Endometrium (tissue), 2 donors: ENCODE results near the gene PAFAH1B1.
"Not testable (repeated sequence)": the region's sequence is repeated elsewhere in the genome, so short reads cannot be mapped to it uniquely, and the experiment has no call there.

Source experiments
- FAIRE-seq: peaks from 2 replicates; lab custom pipeline; 2012; peaks lifted over from hg19 to GRCh38; lab: Jason Lieb, UNC
- donor health status: control.
- donor health status: control.

The PAFAH1B1 gene

DNA sequence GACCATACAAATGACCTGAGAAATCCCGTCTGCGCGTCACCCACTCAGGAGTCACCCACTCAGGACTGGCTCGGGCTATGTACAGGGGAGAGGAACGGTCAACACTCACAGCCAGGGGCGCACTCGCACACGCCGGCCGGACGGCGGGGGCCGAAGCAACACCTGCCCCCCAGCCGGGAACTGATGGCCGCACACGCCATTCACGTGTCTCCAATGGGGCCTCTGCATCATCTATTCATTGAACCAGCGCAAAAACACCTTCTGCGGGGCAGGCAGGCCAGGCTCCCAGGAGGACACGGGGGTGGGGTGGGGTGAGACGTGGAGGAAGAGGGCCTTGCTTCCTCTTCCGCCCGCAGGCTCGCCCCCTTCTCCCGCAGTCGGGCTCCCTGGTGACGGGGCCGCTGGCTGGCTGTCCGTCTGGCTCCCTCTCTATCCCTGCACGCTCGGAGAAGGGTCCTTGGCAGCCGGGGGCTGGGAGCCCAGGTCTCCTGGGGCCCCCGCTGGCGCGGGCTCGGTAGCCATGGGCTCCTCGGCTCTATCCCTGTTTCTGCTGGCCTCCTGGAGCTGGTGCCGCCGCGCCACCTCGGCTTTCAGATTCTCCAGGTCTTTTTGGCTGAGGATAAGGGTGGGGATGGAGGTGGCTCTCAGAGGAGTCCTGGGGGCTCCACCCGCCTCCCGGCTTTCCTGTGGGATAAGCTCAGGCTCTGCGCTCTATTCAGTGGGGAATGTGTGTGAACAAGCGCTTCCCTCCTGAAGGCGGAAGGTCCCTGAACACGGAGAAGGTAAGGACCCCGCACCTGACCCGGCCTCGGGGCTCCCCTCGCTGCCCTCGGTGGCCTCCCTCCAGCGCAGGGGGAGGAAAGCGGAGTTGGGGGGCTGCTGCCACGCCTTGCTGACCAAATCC is 97.0 kb downstream of the PAFAH1B1 start:
- FAIRE-seq = no peak

DNA sequence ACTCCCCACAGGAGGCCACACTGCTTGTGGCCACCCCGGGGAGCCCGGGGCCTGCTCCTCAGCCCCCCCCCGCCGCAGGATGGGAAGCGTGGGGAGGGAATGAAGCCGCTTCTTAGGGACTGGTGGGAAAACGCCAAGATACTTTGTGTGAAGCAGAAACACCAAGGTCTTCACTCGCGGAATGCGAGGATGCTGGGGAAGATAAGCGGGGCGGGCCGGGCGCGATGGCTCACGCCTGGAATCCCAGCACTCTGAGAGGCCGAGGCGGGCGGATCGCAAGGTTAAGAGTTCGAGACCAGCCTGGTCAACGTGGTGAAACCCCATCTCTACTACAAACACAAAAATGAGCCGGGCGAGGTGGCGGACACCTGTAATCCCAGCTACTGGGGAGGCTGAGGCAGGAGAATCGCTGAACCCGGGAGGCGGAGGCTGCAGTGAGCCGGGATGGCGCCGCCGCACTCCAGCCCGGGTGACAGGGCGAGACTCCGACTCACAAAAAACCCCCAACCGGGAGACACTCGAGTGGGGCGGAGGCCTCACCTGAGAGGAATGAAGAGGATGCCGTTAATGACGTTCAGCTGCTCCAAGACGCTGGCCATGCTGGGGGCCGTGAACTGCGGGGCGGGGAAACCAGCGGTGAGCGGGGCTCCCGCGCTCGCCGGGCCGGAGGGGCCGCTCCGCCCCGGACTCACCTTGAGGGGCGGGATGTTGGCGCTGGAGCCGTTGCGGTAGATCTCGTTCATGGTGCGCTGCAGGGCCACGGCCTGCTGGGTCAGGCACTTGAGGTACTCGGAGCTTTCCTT is 97.8 kb downstream of the PAFAH1B1 start:
- no peak for FAIRE-seq

DNA sequence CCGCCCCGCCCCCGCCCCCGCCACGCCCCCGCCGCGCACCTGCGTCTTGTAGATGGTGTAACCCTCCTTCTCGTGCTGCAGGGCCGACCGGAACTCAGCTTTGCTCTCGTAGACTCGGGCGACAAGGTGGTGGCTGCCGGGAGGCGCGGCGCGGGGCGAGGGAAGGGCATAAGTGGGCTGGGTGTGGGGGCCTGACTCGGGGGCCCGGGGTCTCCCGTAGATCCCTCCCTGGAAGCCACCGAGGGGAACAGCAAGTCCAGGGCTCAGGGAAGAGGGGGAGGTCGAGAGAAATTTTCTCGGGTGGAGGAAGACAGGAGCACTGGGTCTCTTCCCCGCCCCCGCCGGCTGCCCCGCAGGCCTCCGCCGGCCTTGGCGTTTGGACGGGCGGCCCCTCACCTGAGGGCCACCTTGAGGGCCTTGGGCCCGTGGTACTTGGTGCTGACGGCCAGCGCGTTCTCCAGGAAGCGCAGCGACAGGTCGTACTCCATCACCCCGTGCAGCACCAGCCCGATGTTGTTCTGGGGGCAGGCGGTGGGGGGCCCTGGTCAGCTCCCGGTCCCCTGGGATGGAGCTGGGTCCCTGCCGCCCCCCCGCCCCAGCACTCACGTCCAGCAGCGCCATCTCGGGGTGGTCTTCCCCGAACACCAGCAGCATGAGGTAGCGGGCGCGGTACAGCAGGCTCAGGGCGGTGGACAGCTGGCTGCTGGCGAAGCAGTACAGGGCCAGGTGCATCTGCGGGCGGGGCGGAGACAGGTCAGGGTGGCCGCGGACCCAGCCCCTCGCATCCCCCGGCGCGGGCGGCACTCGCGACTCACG is 98.7 kb downstream of the PAFAH1B1 start:
- FAIRE-seq = no peak

DNA sequence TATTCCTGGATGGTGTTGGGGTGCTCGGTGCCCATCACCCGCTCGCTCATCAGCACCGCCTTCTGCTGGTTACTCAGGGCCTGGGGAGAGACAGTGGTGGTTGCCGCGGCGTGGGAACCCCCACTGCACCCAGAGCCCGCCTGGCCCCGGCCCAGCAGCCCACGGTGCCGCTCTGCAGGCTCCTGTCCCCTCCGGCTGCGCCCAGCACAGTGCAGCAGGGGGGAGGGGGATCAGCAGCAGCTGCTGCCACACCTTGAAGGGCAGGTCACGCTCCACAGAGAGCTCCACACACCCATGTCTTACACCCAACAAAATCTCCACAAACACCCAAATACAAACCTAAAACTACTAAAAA is 99.3 kb downstream of the PAFAH1B1 start:
- no peak for FAIRE-seq

DNA sequence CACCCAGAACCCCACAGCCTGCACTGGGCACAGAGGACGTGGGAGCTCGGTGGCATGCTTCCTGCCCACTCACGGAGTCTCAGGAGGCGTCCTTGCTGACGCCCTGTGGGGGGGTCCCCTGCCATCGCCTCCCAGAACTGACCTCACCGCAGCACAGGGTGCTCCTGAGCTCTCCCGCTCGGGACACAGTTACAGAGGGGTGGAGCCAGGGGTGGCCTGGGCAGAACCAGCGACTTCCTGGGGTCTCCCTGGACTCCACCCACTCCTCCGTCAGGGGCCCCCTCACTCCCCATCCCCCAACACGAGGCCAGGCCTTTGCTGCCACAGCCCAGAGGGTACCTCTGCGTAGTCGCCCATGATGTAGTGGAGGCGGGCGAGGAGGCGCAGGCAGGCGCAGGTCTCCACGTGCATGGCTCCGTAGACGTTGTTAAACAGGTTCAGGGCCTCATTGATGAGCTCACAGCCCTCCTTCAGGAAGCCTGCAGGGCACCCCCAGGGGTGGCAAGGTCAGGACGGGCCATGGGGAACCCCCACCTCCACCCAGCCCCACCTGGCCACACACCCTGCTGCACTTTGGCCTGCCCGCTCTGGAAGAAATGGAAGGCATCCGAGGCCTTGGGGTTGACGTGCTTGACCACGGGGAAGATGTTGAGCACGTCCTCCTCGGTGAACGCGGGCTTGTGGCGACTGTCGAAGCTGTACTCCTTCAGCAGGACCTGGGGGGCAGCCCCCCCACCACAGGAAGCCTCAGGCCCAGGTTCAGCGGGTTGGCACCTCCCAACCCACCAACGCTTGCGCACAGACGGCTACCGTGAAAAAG is 100.3 kb downstream of the PAFAH1B1 start:
- FAIRE-seq = no peak

DNA sequence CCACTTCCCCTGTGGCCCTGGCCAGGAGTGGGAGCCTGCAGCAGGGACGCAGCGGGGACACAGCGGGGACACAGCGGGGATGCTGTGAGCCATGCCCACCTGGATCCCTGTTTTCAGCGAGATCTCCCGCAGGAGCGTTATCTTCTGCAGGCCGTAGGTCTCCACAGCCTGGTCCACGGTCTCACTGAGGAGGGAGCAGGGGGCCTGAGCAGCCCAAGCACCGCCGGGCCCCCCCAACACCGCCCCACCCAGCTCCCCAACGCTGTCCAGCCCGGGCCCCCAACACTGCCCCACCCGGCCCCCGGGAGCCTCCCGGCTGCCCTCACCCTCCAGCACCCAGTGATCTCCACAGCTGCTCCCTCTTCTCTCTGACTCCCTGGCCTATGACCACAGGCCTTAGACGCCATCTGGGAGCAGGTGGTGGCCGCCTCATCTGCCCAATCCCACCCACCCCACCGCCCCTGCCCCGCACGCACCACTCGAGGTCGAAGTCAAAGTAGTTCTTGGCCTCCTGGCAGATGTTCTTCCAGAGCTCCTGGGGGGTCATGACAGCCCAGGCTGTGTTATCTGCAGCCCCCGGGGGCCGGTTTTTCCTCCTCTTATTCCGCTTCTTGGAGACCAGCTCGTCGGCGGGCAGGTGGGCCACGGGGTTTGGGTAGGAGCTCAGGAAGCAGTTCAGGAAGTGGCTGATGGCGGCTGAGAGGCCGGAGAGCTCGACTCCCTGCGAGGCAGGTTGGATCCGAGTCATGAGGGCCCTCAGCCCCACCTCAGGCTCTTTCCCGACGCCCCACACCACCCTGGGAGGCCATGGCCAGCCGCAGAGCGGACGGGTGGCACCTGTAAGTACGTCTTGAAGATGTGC is 101.2 kb downstream of the PAFAH1B1 start:
- no peak for FAIRE-seq

DNA sequence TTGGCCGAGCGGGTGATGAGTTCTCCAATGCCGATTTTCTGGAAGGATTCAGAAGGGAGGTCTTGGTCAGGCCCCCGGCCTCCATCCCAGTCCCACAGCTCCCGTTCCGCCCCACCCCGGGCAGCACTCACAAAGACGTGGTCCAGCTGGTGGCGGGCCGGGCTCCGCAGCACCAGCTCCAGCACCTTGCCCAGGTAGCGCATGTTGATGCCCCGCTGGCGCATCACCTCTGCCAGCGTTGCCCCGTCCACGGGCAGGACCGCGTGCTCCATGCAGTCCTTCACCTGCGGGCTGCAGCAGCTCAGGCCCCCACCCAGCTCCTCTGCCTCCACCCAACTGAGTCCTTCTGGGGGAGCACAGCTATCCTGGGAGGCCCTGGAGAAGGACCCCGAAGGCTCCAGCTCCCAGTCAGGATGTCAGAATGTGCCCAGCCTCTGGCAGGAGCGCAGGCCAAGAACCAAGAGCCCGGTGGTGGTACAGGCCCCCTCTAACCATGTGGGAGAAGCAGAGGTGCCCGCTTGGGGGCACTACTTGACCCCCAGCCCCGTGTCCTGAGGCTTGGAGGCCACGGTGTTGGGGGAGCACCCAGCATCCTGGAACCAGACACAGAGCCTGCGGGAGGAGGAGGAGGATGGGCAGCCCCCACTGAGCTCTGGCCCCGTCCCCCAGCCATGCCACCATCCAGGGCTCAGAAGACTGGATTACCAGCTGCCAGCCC is 101.9 kb downstream of the PAFAH1B1 start:
- FAIRE-seq = no peak

DNA sequence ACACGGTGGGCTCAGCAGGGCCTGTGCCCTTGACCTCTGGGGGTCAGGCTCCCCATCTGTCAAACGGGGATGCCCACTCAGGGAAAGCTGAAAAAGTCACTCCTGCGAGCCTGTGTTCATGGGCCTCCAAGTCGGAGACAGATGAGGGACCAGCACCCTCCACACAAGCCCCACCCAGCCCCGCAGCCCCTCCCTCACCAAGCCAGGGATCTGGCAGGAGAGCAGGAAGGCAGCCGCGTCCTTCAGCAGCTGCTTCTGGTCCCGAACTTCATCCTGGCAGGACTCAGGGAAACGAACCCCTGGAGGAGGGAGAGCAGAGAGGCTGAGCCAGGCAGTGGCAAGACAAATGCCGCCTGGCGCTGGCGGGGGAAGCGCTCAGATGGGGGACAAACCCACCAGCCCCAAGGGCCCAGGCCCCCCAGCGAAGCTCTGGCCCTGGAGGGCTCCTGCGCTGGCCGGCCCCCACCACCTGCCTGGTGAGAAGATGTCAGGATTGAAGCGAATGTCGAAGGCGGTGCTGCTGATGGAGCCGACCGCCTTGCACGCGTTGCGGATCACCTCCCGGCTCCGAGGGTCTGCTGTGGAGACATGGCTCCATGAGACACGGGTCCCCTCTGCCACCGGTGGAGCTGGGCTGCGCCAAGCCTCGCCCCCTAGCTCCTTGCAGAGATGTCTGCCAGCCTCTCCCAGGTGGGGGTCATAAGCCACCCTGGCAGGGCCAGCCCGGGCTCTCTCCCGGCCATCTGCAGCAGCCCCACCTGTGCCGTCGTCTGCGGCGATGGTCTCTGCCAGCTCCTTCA is 102.7 kb downstream of the PAFAH1B1 start:
- FAIRE-seq = no peak

DNA sequence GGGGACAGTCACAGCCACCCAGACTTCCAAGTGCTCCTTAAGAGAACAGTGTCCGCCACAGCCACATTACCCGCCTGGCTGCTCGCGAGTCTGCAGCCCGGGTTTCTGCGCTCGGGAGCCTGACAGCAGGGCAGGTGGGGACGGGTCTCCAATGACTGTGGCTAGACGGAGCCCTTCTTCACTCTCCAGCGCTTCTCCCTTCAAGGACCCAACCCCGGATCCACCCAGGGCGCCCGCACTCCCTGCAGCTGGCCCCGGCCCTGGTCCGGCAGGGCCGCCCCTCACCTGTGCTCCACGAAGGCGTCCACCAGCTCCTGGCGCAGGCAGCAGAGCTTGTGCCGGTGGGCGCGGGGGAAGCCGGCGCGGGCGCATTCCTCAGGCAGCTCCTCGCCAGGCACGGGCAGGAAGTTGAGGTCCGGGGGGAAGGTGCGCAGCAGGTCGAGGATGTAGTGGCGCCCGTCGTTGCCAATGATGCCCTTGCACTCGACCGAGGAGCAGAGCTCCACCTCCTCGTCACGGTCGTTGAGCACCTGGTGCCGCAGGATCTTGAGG is 104.2 kb downstream of the PAFAH1B1 start:
- no peak for FAIRE-seq

DNA sequence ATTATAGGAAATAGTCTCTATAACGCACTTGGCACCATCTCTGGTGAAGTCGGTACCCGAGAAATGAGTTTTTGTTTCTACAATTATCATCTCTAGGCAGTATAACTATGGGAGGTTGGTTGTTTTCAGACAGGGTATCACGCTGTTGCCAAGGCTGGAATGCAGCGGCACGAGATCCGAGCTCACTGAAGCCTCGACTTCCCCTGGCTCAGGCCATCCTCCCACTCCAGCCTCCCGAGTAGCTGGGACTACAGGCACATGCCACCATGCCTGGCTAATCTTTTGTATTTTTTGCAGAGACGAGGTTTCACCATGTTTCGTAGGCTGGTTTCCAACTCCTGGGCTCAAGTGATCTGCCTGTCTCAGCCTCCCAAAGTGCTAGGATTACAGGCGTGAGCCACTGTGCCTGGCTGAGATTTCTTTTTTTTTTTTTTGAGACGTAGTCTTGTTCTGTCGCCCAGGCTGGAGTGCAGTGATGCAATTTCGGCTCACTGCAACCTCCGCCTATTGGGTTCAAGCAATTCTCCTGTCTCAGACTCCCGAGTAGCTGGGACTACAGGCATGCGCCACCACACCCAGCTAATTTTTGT is 105.9 kb downstream of the PAFAH1B1 start:
- not testable (repeated sequence) for FAIRE-seq

DNA sequence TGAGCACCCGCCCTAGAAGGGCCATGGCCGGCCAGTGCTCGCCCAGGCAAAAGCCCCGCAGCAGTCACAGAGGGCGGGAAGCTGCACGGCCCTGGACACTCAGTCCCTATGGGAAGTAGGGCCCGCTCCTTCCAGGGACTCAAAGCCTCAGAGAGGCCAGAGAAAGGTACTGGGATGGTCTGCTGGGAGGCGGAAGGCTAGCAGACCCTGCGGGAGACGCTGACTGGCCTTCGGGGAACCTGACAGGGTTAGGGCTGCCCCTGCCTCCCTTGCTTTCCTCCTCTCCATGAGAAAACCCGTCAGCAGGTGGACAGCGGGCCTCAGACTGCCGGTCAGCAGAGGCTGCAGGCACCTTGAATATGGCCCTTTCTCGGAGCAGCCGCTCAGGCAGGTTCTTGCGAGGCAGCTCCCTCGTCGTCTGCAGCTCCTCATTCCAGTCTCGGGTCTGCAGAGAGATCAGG is 106.6 kb downstream of the PAFAH1B1 start:
- FAIRE-seq = no peak

DNA sequence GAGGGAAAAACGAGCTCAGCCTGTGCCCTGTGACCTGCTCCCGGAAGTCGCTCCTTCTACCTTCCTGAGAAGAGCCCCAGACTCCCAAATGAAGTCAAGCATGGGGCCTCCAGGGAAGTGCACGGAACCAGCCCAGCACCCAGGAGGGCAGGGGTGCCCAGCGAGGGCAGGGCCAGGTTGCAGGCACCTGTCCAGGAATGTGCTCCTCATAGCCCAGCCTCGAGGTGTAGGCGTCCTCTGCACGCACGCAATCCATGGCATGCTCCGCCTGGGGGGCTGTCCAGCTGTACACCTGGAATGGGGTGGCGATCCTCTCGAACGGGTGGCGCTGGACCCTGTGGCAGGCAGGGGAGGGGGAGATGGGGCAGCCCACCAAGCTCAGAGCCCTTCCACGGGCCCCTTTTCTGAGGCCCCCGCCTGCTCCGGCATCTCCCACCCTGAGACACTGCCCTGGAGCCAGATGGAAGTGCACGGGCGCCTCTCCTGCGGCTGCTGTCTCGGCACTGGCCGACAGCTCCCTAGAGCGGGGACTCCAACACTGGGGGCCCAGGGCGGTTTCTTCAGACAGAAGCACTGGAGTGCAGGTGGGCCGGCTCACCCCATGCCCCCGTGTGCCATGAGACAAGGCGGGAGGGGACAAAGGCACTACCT is 107.2 kb downstream of the PAFAH1B1 start:
- FAIRE-seq = no peak

DNA sequence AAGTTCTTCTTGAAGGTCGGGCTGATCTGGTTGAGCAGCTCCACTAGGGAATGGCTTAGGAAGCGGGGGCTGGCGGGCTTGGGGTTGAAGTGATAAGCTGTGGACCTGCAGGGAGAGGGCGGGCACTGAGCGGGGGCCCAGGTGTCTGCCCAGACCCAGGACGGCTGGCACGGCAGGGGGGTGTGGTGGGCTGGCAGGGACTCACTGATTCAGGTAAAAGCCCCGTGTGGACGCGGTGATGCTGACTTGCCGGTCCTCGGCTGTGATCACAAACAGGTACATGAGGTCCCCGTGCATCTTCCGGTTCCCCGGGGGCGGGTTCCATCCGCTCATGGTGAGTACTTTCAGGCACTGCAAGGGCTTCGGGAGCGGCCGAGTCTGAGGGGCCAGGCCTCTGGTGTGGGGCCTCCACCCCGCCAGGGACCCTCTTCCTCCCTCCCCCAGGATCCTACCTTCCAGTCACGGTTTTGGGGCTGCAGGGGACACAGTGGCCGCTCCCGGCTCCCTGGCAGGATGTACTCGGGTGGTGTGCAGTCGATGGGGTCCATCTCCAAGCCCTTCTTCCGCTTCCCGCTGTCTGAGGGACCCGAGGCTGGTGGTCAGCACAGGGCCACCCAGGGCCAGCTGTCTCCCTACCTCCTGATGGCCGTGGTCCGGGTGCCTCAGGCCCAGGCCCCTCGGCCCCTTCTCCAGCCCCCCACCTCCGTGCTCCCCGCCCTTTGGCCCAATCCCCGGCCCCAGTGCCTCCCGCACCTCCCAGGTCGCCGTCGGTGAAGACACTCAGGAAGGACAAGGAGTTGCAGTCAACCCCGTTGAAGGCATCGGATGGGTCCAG is 107.9 kb downstream of the PAFAH1B1 start:
- FAIRE-seq = no peak

DNA sequence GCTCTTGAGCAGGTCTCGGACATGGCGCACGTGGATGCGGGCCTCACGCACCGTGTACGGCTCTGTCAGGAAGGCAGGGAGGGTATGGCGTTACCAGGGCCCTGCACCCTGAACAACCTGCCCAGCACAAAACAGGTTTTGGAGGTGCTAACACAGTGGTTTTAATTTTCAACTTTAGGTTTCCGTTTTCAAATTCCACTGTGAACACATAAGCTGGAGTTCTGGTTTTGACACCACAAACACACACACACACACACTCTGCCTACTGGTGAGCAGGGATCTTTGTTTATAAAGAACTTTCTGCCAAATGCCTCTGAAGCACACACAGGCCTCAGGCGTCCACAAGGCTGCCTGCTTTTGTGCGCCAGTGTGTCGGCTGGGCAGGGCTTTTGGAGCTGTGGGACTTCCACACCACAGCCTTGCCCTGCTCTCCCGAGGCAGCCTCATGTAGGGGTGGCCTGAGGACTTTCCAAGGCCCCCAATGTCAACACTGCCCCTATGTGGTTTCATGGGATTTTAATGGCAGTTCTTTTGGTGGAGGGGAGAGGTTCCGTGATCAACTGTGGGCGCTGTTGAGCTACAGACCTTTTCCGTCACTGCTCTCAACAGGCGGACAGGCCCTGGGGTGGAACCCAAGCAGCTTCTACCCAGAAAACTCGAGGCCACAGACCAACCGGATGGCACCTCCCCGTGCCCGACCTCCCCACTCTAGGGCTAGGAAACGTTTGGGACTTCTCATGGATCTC is 108.7 kb downstream of the PAFAH1B1 start:
- FAIRE-seq = no peak

DNA sequence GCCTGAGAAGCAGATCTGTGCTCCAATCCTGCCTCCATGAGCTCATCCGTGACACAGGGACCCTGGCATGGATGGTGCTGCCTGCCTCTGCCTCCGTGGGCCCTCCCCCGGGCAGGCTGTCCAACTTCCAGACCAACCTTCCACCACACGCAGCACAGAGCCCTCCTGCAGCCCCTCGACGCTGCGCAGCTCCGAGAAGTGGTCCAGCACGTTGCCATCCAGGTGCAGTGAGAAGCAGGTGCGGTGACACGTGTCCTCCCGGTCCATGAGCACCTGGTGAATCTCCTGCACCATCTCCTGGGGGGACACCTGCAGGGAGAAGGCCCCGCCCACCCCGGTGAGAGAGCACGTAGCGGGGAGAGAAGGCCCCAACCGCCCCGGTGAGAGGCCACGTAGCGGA is 109.7 kb downstream of the PAFAH1B1 start:
- no peak for FAIRE-seq

DNA sequence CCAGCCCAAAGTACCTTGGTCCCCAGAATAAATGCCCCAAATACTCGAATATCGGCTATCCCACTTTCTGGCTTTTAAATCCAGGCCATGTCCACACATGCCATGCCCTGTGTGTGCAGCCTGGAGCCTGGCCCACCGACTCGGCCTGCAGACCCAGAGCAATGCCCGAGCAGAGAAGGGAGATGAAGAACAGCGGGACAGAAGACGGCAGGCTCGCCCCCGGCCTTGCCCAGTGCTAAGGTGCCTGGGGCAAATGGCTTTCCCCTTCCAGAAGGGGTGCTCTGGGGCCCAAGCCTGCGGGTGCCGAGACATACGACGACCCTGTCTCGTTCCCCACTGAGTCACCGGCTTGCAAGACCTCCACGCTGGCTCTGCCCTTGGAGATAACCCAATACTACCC is 110.2 kb downstream of the PAFAH1B1 start:
- no peak for FAIRE-seq
